ENCODE results near the gene ZNF311.
"Not testable (repeated sequence)": the region's sequence is repeated elsewhere in the genome, so short reads cannot be mapped to it uniquely, and the experiment has no call there.

The ZNF311 gene

DNA sequence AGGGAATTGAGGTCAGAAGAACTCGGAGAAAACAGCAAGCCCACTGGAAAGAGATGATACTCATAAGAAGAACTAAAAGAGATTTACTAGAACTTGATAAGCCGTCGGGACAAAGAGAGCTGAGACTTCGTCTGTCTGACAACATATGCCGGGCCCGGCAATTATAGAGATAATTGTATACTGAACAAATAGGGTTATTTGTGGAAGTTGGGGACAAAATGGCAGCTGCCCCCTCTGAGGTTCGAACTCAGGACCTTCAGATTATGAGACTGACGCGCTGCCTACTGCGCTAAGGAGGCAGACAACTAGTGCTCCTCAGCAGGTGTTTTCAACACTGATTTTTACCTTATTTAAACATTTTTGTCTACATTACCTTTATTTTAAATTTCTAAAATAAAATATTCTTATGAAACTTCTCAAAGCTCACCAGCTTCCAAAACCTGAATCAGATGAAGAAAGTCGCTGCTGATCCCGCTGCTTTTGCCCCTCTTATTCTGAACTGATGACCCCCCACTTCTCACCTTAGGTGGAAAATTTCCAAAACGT is 52.0 kb downstream of the ZNF311 start:
- DNase-seq = peak; percentile 55

- DNase-seq = not testable (repeated sequence)
Observed at GRCh38 chr6:28949656-28950195, 55.4 kb downstream of the ZNF311 start.

DNA sequence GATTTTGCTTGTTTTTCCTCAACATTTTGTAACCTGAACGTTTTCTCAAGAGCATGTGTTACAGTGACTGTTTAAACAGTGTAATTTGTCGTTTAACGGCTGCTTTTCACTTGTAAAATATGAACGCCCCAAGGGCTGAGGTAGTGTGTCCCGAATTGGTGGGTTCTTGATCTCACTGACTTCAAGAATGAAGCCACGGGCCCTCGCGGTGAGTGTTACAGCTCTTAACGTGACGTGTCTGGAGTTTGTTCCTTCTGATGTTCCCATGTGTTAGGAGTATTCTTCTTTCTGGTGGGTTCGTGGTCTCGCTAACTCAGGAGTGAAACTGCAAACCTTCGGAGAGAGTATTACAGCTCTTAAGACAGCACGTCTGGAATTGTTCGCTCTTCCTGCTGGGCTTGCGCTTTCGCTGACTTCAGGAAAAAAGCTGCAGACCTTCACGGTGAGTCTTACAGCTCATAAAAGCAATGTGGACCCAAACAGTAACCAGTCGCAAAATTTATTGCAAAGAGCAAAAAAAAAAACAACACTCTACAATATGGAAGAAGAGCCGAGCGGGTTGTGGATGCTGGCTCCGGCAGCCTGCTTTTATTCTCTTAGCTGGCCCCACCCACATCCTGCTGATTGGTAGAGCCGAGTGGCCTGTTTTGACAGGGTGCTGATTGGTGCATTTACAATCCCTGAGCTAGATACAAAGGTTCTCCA is 56.2 kb downstream of the ZNF311 start:
- no peak for DNase-seq

DNA sequence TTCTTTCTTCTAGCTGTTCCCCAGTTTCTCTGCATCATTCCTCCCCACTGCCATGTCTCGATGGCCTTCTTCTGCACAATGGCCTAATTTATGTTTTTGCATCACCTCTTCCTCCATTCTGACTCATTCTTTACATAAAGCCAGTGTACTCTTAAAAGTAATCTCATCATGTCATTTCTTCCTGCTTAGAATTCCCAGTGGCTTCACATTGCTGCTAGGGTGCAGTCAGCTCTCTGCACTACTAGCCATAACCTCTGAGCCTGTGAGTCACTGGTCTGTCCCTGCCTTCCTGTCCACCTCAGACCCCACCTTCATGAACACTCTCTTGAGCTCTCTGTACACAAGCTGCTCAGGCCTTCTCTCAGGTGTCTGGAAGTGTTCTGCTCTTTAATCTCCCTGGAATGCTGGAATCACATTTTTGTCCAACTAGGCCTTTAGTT is 57.3 kb downstream of the ZNF311 start:
- no peak for DNase-seq

- no peak for DNase-seq
Observed at GRCh38 chr6:28947067-28947765, 57.9 kb downstream of the ZNF311 start.

DNA sequence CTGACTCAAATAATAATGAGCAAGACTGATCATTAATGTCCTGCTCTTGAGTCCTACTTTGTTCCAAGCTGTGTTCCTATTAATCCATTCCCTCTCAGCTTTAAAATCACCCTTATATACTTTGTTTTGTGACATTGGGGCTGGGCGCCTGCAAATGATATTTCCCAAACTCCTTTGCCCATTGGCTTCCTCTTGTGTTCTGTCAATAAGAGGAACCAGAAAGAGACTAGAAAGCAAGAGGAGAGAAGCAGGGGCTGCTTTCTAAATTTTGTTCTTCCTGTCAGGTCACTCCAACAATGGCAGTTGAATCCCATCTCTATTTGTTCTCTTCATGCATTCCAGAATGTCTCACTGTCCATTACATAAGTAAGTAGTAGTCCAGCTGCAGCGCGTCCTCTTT is 59.8 kb downstream of the ZNF311 start:
- no peak for DNase-seq

Measured in COR-L47 (cell line).